BE2C (cell line): ENCODE measurements around the gene EGR1.

ENCODE experiments used
- DNase-seq: peaks from one replicate; pipeline ENCODE4 v3.0.0-alpha.2; 2020
- H3K27me3 ChIP-seq: fragments of 250-450 bp; sonication (Bioruptor Pico); 2 replicates; pipeline ENCODE4 v1.5.1; 2020; ENCODE audit warnings: mild to moderate bottlenecking
- H3K36me3 ChIP-seq: fragments of 250-450 bp; sonication (Bioruptor Pico); 2 replicates; pipeline ENCODE4 v1.5.1; 2020; ENCODE audit warnings: mild to moderate bottlenecking
- H3K4me1 ChIP-seq: fragments of 250-450 bp; sonication (Bioruptor Pico); 2 replicates; pipeline ENCODE4 v1.5.1; 2020
- H3K4me3 ChIP-seq: 2 replicates; pipeline ENCODE4 v1.5.1; 2011; ENCODE audit warnings: low read depth, low read length
- H3K9me3 ChIP-seq: fragments of 250-450 bp; sonication (Bioruptor Pico); 2 replicates; pipeline ENCODE4 v1.5.1; 2020
- CTCF ChIP-seq: IDR thresholded peaks from 2 replicates; pipeline ENCODE4 v1.5.1; 2012; ENCODE audit warnings: mild to moderate bottlenecking, low read depth, low read length

EGR1 gene

GRCh38 chr5:138467711-138468132 lies 2.4 kb downstream of the EGR1 start:
- peaks cover 18% of the 10 kb centered on the region for H3K36me3 ChIP-seq
- H3K27me3 ChIP-seq = peaks cover 3% of the 10 kb centered on the region; the same call in 1 of the 2 replicates
- peak overlapping the region; percentile 97 for H3K4me3 ChIP-seq
- no peaks in the 10 kb centered on the region for H3K4me1 ChIP-seq
- no peaks in the 10 kb centered on the region for H3K9me3 ChIP-seq
- peak; percentile 46 for DNase-seq
- no peak for TF ChIP-seq CTCF

GRCh38 chr5:138468133-138468965 lies 3.1 kb downstream of the EGR1 start:
- Histone ChIP-seq H3K27me3 (peaks cover 3% of the 10 kb centered on the region; the same call in 1 of the 2 replicates), H3K4me3 (peak overlapping the region; percentile 97), H3K36me3 (peaks cover 18% of the 10 kb centered on the region), H3K9me3 (no peaks in the 10 kb centered on the region), H3K4me1 (no peaks in the 10 kb centered on the region)
- no peak for TF ChIP-seq CTCF
- DNase-seq = no peak

- Histone ChIP-seq H3K27me3 (peaks cover 3% of the 10 kb centered on the region; the same call in 1 of the 2 replicates), H3K36me3 (peaks cover 18% of the 10 kb centered on the region), H3K4me1 (no peaks in the 10 kb centered on the region), H3K9me3 (no peaks in the 10 kb centered on the region), H3K4me3 (no peak overlapping the region)
- no peak for TF ChIP-seq CTCF
- no peak for DNase-seq
Observed at GRCh38 chr5:138468966-138469539, 3.8 kb downstream of the EGR1 start.

GRCh38 chr5:138469540-138470321 lies 4.5 kb downstream of the EGR1 start:
- Histone ChIP-seq H3K36me3 (peaks cover 18% of the 10 kb centered on the region), H3K9me3 (no peaks in the 10 kb centered on the region), H3K4me1 (no peaks in the 10 kb centered on the region), H3K4me3 (no peak overlapping the region), H3K27me3 (peaks cover 3% of the 10 kb centered on the region; the same call in 1 of the 2 replicates)
- DNase-seq = peak; percentile 52
- TF ChIP-seq CTCF = no peak

GRCh38 chr5:138470322-138471051 lies 5.2 kb downstream of the EGR1 start:
- no peak for DNase-seq

More at GRCh38 chr5:138470322-138471051, 5.2 kb downstream of the EGR1 start:
- Histone ChIP-seq H3K9me3 (no peaks in the 10 kb centered on the region), H3K27me3 (peaks cover 3% of the 10 kb centered on the region; the same call in 1 of the 2 replicates), H3K4me3 (no peak overlapping the region), H3K4me1 (no peaks in the 10 kb centered on the region), H3K36me3 (peaks cover 18% of the 10 kb centered on the region)
- TF ChIP-seq CTCF = no peak
